ENCODE results near the gene CNN2.

The CNN2 gene

DNA sequence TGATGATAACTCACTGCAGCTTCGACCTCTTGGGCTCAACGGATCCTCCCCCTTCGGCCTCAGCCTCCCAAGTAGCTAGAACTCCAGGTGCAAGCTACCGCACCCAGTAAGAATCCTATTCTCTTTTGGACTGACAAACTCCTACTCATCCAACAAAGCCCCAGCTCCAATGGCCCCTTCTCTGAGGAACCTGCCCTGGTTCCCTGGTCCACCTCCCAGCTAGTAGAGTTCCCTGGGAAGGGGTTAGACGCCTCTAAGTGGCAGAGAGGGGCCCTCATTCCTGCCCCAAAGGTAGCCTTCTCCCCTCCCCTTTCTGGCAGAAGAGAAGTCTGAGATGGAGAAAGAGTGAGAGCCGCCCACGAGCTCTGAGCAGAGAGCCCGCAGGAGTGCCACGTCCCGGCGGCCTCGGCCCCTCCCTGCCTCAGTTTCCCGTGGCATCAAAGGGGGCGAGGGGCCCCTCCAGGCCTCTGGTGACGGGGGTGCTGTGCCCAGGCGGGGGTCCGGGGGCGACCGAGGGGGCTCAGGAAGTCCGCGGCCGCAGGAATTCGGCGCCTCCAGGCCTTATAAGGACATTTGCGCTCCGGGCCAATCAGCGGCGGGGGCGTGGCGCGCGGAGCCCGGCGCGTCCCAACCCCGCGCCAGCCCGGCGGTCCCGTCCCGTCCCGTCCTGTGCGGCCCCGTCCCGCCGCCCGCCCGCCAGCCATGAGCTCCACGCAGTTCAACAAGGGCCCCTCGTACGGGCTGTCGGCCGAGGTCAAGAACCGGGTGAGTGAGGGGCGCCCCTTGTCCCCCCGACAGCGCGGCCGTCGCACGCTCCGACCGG is at the start of gene CNN2:
Gene CNN2, plus strand, starts transcription at position 649 of the 823 bp plus-strand sequence. Its CDS starts 54 bp downstream, at position 703.
- DNase-seq = peak in 3 of 56 donors; percentile 7 to 56 (median 32)

DNA sequence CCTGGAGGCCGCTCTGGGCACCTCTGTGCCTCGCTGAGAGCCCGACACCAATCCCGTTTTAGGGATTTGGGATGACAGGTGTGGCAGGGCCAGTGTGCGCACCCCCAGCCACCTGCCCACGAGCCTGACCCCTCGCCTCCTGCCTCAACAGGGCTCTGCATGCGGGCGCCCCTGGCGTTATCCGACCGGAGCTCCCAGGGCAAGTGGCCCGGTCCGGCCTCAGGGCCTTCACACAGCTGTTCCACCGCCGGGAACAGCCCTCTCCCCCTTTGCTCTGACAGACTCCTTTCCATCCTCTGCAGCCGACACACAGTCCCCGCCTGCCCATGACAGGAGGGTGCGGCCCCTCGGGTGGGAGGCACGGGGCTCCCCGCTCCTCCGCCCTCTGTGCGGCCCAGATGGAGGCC is 49.3 kb upstream of the CNN2 start:
- DNase-seq = no peak

DNA sequence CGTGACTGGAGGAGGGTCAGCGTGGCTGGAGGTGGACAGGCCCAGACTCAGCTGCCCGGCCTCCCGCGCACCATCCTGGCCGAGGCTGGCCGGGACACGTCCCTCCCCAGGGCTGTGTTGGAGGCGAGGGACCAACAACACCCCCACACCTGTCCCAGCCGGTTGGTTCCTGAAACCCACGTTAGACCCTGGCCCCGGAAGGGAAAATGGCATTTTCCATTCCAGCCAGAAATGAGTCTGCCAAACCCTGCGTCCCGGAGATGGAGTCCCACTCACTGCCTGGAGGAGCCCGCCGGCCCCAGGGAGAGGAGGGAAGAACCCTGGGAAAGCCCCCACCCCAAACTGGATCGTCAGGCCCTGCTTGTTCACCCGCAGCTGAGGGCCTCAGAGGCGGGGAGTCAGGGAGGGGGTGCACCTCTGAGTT is 47.1 kb upstream of the CNN2 start:
- no peak for DNase-seq

DNA sequence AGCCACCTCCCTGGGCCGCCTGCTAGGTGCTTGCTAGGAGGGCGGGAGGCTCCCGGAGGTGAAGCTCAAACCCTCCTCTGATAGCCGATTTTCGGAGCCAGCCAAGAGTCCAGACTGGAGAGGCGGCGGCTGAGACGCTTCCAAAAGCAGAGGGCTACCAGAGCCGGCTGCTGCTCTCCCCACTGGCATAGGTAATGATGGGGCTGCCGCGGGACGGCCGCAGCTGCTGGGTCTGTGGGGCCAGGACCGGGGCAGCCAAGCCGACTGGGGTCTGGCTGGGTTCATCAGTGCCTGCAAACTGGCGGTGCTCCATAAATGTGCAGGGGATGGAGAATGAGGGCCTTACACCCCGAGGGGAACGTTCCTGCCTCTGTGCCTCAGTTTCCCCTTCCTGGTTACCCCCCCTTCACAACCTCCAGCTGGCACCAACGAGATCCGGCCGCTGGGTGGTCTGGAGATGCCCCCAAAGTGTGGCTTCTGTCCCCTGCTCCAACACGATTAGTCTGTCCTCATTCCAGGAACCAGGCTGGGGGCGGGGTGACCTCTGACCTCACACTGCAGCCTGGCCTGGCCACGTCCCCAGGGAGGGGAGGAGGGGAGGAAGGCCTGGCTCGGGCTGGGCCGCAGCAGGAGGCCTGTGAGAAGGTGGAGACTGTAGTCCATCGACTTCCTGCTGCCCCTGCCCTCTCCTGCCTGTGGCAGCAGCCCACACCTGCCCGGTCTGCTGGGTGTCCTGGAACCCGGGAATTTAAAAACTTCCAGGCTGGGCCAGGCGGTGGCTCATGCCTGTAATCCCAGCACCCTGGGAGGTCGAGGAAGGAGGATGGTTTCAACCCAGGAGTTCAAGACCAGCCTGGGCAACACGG is 46.0 kb upstream of the CNN2 start:
- no peak for DNase-seq

DNA sequence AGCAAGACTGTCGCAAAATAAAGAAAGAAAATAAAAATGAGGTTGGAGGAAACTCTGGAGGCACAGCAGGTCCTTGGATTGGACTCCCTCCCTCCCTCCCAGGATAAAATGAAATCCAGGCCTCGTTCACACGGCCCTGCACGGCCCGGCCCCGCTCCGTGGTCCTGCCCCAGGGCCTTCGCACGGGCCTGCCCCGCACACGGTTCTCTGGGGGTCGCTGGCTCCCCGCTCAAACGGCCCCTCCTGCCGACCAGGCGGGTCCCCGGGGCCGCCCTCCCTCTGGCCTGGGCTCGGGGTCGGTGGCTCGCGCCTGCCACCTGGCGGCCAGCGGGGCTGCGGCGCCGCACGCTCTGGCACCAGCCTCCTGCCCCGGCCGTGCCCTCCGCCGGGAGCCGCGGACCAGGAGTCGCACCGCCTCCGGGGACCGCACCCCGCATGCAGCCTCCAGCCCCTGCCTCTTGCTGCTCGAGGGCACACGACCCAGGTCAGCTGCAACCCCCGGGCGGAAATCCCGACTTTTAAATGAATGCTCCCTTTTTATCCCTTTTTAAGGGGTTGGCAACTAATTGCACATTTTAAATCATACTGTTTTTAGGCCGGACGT is 43.7 kb upstream of the CNN2 start:
- DNase-seq = peak in 49 of 56 donors; percentile 10 to 80 (median 52)

DNA sequence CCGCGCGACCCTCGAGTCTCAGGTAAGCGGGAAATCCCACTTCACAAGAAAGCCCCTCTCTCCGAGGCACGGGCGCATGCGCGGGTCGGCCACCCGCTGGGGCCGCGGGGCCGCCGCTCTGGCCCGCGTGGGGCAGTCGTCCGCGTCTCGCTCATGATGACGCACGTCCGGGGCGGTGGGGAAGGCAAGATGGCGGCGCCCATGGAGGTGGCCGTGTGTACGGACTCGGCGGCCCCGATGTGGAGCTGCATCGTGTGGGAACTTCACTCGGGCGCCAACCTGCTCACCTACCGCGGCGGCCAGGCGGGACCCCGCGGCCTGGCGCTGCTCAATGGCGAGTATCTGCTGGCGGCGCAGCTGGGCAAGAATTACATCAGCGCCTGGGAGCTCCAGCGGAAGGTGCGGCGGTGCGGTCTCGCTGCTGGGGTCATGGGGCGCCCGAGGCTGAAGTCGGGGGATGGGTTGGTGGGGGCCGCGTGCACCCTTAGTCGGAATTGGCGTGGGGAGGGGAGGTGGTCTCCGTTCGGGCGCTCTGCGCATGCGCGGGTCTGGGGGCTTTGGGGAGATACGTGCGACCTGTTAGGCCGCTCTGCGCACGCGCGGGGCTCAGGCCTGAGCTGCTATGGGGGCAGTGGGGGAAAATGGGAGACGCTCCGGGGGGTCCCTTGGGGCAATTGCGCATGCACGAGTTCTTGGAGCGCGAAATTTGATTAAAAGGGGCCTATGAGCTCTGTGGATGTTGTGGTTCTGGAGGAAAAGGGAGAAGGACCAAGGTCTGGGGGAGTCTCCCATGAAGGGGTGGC is 42.0 kb upstream of the CNN2 start, which contains the start of gene WDR18:
Gene WDR18, plus strand, starts transcription at position 181 of the 803 bp plus-strand sequence. Its CDS starts 9 bp downstream, at position 190.
- DNase-seq = peak in 55 of 56 donors; percentile 45 to 96 (median 89)

DNA sequence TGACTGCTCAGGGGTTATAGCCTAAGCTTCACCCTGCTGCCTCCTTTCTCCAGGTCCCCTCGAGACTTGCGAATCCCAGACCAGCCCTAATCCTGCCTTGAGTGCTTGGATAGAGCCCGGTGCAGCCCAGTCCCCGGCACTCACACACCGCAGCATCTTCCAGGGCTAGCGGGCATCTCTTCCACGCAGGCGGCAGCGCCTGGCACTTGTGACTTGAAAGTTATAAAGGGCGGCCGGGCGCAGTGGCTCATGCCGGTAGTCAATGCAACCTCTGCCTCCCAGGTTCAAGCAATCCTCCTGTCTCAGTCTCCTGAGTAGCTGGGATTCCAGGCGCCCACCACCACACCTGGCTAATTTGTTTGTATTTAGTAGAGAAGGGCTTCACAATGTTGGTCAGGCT is 40.3 kb upstream of the CNN2 start:
- DNase-seq = no peak

DNA sequence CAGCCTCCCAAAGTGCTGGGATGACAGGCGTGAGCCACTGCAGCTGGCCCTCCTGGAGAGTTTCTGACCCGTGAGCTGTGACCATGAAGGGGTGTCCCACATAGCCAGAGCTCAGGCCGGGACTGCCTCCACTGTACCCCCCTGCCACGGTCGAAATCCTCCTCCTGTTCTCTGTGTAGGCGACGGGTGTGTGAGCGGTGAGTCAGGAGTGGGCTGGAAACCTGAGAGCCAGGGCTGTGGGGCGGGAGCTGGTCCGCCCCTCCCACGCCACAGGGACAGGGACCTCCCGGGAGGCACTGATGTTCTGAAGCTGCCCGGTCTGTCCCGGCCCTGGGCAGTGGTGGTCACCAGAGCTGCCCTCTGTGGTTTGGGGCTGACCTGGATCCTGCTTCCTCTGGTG is 38.3 kb upstream of the CNN2 start:
- no peak for DNase-seq

DNA sequence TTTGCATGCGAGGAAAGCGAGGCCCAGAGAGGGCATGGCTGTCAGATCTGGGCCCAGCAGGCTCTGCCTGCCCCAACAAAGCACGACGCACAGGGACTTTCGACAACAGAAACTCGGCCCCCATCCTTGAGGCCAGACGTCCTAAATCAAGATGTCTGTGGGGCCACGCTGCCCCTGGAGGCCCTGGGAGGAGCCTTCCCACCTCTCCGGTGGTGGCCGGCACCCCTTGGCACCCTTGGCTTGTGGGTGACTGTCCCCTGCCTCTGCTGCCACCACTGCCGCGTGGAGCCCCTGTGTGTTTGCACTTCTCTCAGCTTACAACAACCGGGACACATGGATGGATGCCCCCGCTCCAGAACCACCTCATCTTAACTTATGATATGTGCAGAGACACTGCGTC is 37.9 kb upstream of the CNN2 start:
- DNase-seq = no peak

DNA sequence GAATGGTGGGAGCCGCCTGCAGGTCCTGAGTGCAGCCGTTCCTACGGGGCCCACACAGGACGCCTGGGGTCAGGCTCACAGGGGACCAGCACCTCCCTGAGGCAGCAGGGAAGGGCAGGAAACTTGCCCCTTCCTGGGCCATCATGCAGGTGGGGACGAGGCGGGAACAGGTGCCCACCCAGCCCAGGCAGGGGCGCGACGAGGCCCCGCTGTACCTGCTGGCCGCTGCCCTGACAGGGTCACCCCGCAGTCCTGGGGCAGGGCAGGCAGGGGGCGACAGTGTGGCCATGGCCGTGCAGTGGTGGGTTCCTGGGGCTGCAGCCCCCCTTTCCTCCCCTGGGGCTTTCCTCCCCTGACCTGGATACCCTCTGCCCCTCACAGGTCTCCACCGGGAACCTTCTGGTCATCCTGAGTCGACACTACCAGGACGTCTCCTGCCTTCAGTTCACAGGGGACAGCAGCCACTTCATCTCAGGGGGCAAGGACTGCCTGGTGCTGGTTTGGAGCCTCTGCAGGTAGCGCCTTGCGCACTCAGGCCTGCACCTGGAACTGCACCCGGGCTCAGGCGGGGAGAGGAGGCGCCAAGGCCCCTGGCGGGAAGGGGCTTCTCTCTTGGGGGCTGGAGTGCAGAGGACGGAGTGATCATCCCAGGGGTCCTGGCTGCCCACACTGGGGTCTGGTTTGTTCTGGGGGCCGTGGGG is 36.9 kb upstream of the CNN2 start:
- DNase-seq = no peak

DNA sequence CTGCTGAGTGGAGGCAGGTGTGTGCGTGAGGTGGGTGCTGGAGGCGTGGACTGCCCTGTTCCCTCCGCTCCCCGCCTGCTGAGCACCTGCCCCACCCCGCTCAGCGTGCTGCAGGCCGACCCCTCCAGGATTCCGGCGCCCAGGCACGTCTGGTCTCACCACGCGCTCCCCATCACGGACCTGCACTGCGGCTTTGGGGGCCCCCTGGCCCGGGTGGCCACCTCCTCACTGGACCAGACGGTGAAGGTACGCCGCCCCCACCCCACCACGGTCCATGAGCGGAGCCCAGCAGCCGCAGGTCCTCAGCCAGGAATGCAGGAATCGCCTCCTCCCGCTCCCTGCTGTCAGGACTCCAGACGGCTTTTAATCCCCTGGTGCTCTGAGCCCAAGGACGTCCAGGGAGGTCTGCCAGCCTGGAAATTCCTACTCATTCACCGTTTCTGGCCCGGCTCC is 36.3 kb upstream of the CNN2 start:
- no peak for DNase-seq

DNA sequence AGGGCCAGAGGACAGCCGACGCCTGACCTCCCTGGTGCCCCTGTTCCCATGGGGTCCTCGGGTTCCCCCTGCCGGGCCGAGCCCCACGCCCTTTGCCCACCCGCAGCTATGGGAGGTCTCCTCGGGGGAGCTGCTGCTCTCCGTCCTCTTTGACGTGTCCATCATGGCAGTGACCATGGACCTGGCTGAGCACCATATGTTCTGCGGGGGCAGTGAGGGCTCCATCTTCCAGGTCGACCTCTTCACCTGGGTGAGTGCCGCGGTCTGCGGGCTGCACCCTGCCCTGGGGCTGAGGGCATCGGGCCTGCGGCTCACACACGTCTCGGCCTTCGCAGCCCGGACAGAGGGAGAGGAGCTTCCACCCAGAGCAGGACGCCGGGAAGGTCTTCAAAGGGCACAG is 35.7 kb upstream of the CNN2 start:
- DNase-seq = no peak

DNA sequence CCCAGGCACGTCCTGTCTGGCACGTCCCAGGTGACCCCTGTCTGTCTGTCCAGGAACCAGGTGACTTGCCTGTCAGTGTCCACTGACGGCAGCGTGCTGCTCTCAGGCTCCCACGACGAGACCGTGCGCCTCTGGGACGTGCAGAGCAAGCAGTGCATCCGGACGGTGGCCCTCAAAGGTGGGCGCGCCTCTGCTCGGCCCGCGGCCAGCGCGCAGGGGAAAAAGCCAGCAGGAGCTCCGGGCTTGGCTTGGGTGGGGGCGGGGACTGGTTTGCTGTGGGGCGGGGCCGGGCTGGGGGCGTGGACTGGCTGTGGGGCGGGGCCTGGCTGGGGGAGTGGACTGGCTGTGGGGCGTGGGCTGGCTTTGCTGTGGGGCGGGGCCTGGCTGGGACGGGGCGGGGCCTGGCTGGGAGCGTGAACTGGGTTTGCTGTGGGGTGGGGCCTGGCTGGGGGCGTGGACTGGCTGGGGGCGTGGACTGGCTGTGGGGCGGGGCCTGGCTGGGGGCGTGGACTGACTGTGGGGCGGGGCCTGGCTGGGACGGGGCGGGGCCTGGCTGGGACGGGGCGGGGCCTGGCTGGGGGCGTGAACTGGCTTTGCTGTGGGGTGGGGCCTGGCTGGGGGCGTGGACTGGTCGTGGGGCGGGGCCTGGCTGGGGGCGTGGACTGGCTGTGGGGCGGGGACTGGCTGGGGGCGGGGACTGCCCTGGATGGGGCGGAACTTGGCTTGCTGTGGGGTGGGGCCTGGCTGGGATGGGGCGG is 35.1 kb upstream of the CNN2 start:
- DNase-seq = peak in 4 of 56 donors; percentile 21 to 65 (median 45)

DNA sequence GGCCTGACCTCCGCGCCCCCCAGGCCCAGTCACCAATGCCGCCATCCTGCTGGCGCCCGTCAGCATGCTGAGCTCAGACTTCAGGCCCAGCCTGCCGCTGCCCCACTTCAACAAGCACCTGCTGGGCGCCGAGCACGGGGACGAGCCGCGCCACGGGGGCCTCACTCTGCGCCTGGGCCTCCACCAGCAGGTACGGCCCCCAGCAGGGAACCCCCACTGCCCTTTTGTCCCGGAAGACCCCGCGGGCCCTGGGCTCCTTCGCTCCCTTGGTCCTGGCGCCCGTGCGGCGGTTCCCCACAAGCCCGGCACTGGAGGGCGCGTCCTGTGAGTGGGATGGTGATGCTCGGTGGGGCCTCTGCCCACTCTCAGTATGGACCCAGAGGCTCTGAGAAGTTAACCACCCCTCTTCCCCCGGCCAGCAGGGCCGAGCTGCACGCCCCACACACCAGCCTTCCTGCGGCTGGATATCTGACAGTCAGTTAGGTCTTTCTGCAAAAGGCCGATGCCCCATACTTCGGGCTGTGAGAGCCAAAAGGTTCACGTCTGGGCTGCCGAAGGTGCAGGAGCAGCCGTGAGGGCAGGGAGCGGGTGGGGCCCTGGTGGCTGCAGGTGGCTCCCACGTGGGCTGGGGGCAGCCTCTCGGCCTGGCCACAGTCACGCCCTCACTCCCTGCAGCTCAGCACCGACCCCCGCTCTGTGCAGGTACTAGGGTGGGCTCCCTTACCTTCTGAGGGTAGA is 34.3 kb upstream of the CNN2 start:
- DNase-seq = no peak

DNA sequence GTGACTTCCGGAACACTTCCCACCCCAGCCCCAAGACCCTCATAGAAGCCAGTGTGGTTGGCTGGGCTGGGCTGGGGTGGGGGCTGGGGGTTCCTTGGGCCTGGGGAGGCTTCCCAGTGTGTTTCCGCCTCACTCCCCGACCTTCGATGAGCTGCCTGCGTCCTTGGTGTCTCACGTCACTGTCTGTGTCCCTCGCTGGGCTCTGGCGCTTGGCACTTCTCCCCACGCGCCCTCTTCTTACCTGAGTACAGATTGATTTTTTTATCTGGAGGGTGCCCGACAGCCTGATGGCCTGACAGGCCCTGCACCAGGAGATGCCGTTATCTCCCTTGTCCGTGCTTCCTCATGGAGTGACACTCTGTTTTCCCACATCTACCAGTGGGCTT is 33.7 kb upstream of the CNN2 start:
- no peak for DNase-seq

DNA sequence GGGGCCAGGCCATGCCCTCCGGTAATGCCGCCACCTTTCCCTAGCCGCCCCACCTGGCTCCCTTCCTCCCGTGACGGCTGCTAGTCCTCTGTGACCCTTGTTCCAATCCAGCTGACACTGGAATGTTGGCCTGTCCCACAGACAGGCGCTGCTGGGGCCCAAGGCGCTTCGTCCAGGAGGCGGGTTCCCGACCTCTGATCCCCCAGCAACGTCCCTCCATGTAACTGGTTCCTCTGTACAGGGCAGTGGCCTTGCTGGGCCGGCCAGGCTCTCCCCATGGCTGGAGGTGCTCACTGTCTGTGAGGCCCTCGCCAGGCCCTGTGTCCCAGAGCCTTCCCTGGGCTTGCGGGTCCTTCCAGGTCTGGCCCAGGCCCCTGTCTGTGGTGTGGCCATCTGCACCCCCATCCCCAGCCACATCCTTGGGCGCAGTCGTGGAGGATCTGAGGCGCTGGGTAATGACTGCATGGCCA is 33.0 kb upstream of the CNN2 start:
- DNase-seq = no peak

DNA sequence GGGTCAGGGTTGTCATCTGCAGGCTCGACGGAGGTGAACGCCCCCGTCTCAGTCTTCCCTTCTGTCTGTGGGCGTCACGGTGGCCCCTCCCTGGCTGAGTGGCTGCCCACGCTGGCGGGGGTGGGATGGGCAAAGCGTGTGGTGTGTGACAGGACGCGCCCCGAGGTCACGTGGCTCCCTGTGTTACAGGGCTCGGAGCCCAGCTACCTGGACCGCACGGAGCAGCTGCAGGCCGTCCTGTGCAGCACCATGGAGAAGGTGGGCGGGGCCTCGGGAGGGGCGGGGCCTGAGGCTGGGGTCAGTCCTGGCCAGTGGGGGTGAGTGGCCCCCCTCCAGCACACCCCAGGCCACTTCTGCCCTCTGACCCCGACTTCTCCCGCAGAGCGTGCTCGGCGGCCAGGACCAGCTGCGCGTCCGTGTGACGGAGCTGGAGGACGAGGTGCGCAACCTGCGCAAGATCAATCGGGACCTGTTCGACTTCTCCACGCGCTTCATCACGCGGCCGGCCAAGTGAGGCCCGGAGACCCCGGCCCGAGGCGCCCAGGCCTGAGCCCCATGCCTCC is 32.5 kb upstream of the CNN2 start:
- DNase-seq = no peak

DNA sequence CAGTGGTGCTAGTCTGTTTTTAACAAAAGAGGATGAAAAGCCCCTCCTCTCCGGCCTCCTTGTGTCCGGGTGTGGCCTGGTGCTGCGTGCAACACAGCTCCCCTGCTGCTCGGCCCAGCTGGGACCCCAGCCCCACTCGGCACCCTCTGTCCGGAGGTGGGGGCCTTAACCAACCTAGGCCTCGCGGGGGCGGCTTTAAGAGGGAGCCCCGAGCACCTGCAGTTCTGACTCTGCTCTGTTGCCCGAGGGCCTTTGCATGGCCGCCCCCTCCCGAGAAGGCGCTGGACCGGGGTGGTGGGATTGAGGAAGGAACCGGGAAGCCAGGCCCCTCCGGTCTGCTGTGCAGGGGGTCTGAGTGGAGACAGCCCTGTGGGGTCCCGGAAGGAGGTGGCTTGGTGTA is 31.9 kb upstream of the CNN2 start:
- no peak for DNase-seq

Data from nucleus accumbens (tissue), 56 donors.